ENCODE measurements around the gene FHOD3. TPM values are rescaled to one million over a fixed set of nuclear protein-coding genes. Genes with fewer than 3 reads are reported as not detected.
A peak's percentile ranks its signal among the peaks of the same experiment; 100 is the strongest.

Gene FHOD3
- polyA plus RNA-seq, 4 donors: 0.22 to 8.1 (median 1.9) TPM

DNA sequence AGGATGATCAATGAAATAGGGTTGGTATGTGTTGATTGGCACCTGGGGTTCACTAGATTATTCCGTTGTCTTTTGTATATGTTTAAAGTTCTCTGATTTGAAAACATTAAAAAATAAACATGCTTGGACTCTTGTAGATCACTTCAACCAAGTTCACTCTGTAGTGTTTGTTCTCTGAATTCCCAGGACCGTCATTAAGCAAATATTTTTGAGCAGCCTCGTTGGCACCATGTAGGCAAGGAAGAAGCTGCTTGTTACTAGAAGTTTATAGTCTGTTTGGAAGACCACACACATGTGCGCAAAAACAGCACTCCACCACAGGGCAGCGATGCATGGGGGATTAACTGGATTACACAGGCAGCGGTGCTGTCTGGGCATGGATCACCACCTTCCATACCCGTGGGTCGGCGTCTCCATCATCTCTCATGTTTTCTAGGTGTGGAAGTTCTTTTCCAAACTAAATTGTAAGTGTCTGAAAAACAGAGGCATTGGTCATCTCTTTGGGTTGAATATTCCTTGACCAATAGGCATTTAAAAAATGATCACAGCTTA is 212.2 kb downstream of the FHOD3 start:
- DNase-seq: no peak
- peaks cover 0 to 3% (median 0%) of the 10 kb centered on the region in 3 donors for H3K4me1 ChIP-seq (ENCODE audit: control insufficient read depth in 3 of 3, insufficient read depth in 2 of 3, low read depth in 1 of 3, low read length in 2 of 3)
- H3K4me3 ChIP-seq (ENCODE audit: low read depth in 1 of 3, low read length in 3 of 3): no peak overlapping the region
- no peaks in the 10 kb centered on the region for H3K36me3 ChIP-seq (ENCODE audit: control insufficient read depth in 3 of 3, insufficient read depth in 2 of 3, low read depth in 1 of 3, low read length in 3 of 3)
- 71 to 88% (median 80%) methylated on average over 9 of the region's 9 CpGs for WGBS, 3 donors
- no peak for FAIRE-seq
- H3K27me3 ChIP-seq (ENCODE audit: control insufficient read depth in 3 of 3, insufficient read depth in 3 of 3, low read length in 3 of 3): no peaks in the 10 kb centered on the region
- H3K9me3 ChIP-seq (ENCODE audit: control insufficient read depth in 2 of 2, insufficient read depth in 1 of 2, low read depth in 1 of 2, low read length in 1 of 2): no peaks in the 10 kb centered on the region
- no peak overlapping the region for H3K27ac ChIP-seq (ENCODE audit: low read depth in 1 of 3, low read length in 2 of 3)

DNA sequence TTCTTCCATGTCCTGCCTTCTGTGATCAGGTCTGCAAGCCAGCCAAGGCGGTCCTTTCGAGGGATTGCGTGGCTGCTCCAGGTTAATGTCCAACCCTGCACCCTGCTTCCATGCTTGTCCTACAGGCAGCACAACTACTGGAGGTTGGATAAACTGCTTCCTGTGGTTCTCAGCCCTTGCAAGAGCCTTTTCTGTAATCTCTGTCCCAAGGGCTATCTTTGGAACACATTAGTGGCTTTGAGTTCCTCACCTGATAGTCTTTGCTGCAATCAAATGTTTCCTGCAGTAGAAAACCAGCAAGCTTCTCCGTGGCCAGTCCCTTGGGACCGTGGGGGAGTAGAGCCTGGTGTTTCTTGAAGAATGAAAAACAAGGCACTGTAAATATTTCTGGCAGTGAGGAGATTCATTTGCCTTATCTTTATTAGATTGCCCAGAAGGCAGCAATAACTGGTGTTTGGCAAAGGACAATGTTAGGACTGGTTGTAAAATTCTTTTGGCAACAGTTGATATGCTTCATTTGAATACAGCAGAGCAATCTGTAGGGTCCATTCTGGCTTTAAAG is 214.4 kb downstream of the FHOD3 start:
- DNase-seq (peak in 1 of 2 donors; percentile 53), FAIRE-seq (no peak)
- Histone ChIP-seq H3K27me3 (ENCODE audit: control insufficient read depth in 3 of 3, insufficient read depth in 3 of 3, low read length in 3 of 3) (no peaks in the 10 kb centered on the region), H3K36me3 (ENCODE audit: control insufficient read depth in 3 of 3, insufficient read depth in 2 of 3, low read depth in 1 of 3, low read length in 3 of 3) (no peaks in the 10 kb centered on the region), H3K4me3 (ENCODE audit: low read depth in 1 of 3, low read length in 3 of 3) (no peak overlapping the region), H3K4me1 (ENCODE audit: control insufficient read depth in 3 of 3, insufficient read depth in 2 of 3, low read depth in 1 of 3, low read length in 2 of 3) (peaks cover 0 to 3% (median 0%) of the 10 kb centered on the region in 3 donors), H3K9me3 (ENCODE audit: control insufficient read depth in 2 of 2, insufficient read depth in 1 of 2, low read depth in 1 of 2, low read length in 1 of 2) (no peaks in the 10 kb centered on the region), H3K27ac (ENCODE audit: low read depth in 1 of 3, low read length in 2 of 3) (no peak overlapping the region)
- 26 to 56% (median 34%) methylated on average over 5 of the region's 5 CpGs for WGBS, 3 donors

DNA sequence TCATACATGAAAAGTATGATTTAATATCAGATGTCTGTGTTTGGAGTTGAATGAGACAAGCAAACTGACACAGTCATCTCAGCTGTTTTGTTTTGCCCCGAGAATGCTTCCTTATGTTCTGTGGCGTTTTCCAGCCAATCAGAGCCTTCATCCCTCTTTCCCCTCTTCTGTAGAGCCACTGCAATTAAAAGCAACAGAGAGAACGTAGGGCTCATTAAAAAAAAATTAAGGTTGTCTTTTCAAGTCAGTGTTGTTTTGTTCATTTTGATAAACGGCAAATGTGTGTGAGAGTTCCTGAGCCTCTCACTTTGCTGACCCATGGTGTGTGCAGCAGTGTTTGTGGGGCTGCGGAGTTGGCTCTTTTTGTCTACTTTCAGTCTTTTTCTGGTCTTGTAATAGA is 216.0 kb downstream of the FHOD3 start:
- DNase-seq (no peak), FAIRE-seq (no peak)
- H3K27ac ChIP-seq (ENCODE audit: low read depth in 1 of 3, low read length in 2 of 3): no peak overlapping the region
- 27 to 49% (median 48%) methylated on average over 5 of the region's 5 CpGs for WGBS, 3 donors
- no peaks in the 10 kb centered on the region for H3K27me3 ChIP-seq (ENCODE audit: control insufficient read depth in 3 of 3, insufficient read depth in 3 of 3, low read length in 3 of 3)
- H3K4me1 ChIP-seq (ENCODE audit: control insufficient read depth in 3 of 3, insufficient read depth in 2 of 3, low read depth in 1 of 3, low read length in 2 of 3): peaks cover 0 to 3% (median 0%) of the 10 kb centered on the region in 3 donors
- no peaks in the 10 kb centered on the region for H3K9me3 ChIP-seq (ENCODE audit: control insufficient read depth in 2 of 2, insufficient read depth in 1 of 2, low read depth in 1 of 2, low read length in 1 of 2)
- no peaks in the 10 kb centered on the region for H3K36me3 ChIP-seq (ENCODE audit: control insufficient read depth in 3 of 3, insufficient read depth in 2 of 3, low read depth in 1 of 3, low read length in 3 of 3)
- no peak overlapping the region for H3K4me3 ChIP-seq (ENCODE audit: low read depth in 1 of 3, low read length in 3 of 3)

DNA sequence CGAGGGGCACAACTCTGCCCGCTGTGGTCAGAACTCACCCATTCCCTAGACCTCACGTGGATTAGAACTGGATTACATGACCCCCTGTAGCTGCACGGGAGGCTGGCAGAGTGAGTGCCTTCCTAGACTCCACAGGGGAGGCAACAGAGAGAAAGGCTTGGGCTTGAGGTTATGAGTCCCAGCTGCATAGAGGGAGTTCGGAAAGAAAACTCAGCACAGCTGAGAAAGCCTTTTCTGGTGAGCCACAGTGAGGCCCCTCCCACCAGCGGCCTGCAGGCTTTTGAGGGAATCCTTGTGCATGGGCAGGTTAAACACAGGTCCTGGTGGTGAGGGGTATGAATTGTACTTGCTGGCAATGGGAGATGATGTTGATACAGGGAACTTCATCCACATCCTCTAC is 217.3 kb downstream of the FHOD3 start:
- Histone ChIP-seq H3K36me3 (ENCODE audit: control insufficient read depth in 3 of 3, insufficient read depth in 2 of 3, low read depth in 1 of 3, low read length in 3 of 3) (no peaks in the 10 kb centered on the region), H3K9me3 (ENCODE audit: control insufficient read depth in 2 of 2, insufficient read depth in 1 of 2, low read depth in 1 of 2, low read length in 1 of 2) (no peaks in the 10 kb centered on the region), H3K27ac (ENCODE audit: low read depth in 1 of 3, low read length in 2 of 3) (no peak overlapping the region), H3K4me1 (ENCODE audit: control insufficient read depth in 3 of 3, insufficient read depth in 2 of 3, low read depth in 1 of 3, low read length in 2 of 3) (peaks cover 0 to 3% (median 0%) of the 10 kb centered on the region in 3 donors), H3K27me3 (ENCODE audit: control insufficient read depth in 3 of 3, insufficient read depth in 3 of 3, low read length in 3 of 3) (no peaks in the 10 kb centered on the region), H3K4me3 (ENCODE audit: low read depth in 1 of 3, low read length in 3 of 3) (no peak overlapping the region)
- WGBS, 3 donors: 86 to 90% (median 89%) methylated on average over 6 of the region's 6 CpGs
- no peak for DNase-seq
- no peak for FAIRE-seq

DNA sequence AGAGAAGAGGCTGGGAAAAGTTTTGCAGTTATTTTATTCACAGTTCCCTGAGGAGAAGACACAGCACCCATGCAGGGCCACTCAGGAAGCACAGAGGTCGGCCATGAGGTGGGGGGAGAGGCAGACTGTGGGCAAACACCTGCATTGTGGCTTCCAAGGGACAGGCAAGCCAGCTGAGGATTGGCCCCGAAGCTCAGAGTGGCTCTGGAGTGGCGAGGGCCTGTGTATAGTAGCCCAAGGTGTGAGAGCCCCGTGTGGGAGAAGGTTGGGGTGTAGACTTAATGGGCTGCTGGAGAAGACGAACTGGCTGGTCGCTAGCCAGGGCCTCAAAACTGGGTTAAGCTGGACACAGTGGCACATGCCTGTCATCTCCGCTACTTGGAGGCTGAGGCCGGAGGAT is 218.7 kb downstream of the FHOD3 start:
- no peak overlapping the region for H3K27ac ChIP-seq (ENCODE audit: low read depth in 1 of 3, low read length in 2 of 3)
- FAIRE-seq (no peak), DNase-seq (no peak)
- no peaks in the 10 kb centered on the region for H3K36me3 ChIP-seq (ENCODE audit: control insufficient read depth in 3 of 3, insufficient read depth in 2 of 3, low read depth in 1 of 3, low read length in 3 of 3)
- WGBS, 3 donors: 77 to 80% (median 79%) methylated on average over 8 of the region's 8 CpGs
- peaks cover 0 to 3% (median 0%) of the 10 kb centered on the region in 3 donors for H3K4me1 ChIP-seq (ENCODE audit: control insufficient read depth in 3 of 3, insufficient read depth in 2 of 3, low read depth in 1 of 3, low read length in 2 of 3)
- no peaks in the 10 kb centered on the region for H3K27me3 ChIP-seq (ENCODE audit: control insufficient read depth in 3 of 3, insufficient read depth in 3 of 3, low read length in 3 of 3)
- no peaks in the 10 kb centered on the region for H3K9me3 ChIP-seq (ENCODE audit: control insufficient read depth in 2 of 2, insufficient read depth in 1 of 2, low read depth in 1 of 2, low read length in 1 of 2)
- no peak overlapping the region for H3K4me3 ChIP-seq (ENCODE audit: low read depth in 1 of 3, low read length in 3 of 3)

DNA sequence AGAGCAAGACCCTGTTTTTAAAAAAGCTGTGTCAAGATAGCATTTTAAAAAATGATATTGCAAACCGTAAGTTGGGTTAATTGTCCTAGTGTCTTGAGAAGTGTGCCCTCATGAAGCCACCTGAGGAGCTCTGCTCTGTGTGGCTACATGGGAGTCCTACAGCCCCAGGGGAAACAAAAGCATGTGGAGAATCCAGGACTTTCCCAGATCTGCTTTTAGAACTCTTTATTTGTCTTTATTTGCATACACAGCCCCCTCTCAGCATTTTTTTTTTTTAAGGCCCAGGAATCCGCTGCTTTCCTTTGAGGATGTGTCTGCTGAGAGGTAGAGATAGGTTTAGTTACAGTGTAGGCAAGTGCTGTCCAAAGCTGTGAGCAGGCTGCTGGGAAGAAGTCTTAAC is 219.2 kb downstream of the FHOD3 start:
- no peaks in the 10 kb centered on the region for H3K27me3 ChIP-seq (ENCODE audit: control insufficient read depth in 3 of 3, insufficient read depth in 3 of 3, low read length in 3 of 3)
- FAIRE-seq (no peak), DNase-seq (no peak)
- no peaks in the 10 kb centered on the region for H3K36me3 ChIP-seq (ENCODE audit: control insufficient read depth in 3 of 3, insufficient read depth in 2 of 3, low read depth in 1 of 3, low read length in 3 of 3)
- no peaks in the 10 kb centered on the region for H3K9me3 ChIP-seq (ENCODE audit: control insufficient read depth in 2 of 2, insufficient read depth in 1 of 2, low read depth in 1 of 2, low read length in 1 of 2)
- no peak overlapping the region for H3K4me3 ChIP-seq (ENCODE audit: low read depth in 1 of 3, low read length in 3 of 3)
- WGBS, 3 donors: 81 to 94% (median 89%) methylated on average over 2 of the region's 2 CpGs
- no peak overlapping the region for H3K27ac ChIP-seq (ENCODE audit: low read depth in 1 of 3, low read length in 2 of 3)
- H3K4me1 ChIP-seq (ENCODE audit: control insufficient read depth in 3 of 3, insufficient read depth in 2 of 3, low read depth in 1 of 3, low read length in 2 of 3): peaks cover 0 to 3% (median 0%) of the 10 kb centered on the region in 3 donors

DNA sequence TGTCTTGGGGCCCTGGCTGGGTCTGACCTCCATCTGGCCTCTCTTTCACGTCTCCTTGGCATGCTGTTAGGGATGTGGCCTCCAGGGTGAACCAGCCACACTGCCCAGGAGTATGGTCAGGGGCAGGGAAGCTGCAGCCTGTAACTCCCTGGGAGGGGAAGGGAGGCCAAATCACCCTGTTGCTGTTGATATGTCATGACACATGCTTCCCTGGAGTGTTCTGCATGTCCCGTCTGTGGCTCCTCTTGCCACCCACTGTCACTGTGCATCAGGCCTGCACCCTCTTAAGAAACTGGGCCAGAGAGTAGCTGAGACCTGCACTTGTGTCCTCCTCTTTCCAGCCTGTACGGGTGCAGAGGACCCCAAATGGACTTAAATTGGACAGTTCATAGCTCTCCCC is 221.3 kb downstream of the FHOD3 start:
- Histone ChIP-seq H3K4me1 (ENCODE audit: control insufficient read depth in 3 of 3, insufficient read depth in 2 of 3, low read depth in 1 of 3, low read length in 2 of 3) (no peaks in the 10 kb centered on the region), H3K9me3 (ENCODE audit: control insufficient read depth in 2 of 2, insufficient read depth in 1 of 2, low read depth in 1 of 2, low read length in 1 of 2) (no peaks in the 10 kb centered on the region), H3K36me3 (ENCODE audit: control insufficient read depth in 3 of 3, insufficient read depth in 2 of 3, low read depth in 1 of 3, low read length in 3 of 3) (no peaks in the 10 kb centered on the region), H3K4me3 (ENCODE audit: low read depth in 1 of 3, low read length in 3 of 3) (no peak overlapping the region), H3K27me3 (ENCODE audit: control insufficient read depth in 3 of 3, insufficient read depth in 3 of 3, low read length in 3 of 3) (no peaks in the 10 kb centered on the region), H3K27ac (ENCODE audit: low read depth in 1 of 3, low read length in 2 of 3) (no peak overlapping the region)
- WGBS, 3 donors: 66 to 67% (median 67%) methylated on average over 3 of the region's 3 CpGs
- FAIRE-seq (no peak), DNase-seq (no peak)

DNA sequence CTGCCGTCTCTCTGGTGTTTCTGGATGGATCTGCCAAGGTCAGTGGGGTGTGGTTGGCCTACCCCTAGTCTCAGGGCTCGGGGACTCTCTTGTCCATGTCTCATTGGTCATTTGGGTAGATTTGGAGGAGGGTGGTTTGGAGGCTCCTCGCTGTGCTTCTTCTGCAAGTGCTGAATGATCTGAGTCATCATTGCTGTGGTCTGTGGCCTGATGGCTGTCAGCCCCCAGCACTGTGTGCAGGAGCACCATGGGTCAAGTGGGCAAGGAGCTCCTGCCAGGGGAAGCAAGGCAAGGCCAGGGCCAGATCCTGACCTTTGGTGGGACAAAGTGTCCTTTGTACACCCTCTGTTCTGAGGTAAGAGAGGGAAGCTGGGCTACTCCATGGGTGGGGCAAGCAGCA is 221.8 kb downstream of the FHOD3 start:
- Histone ChIP-seq H3K36me3 (ENCODE audit: control insufficient read depth in 3 of 3, insufficient read depth in 2 of 3, low read depth in 1 of 3, low read length in 3 of 3) (no peaks in the 10 kb centered on the region), H3K4me3 (ENCODE audit: low read depth in 1 of 3, low read length in 3 of 3) (no peak overlapping the region), H3K27ac (ENCODE audit: low read depth in 1 of 3, low read length in 2 of 3) (no peak overlapping the region), H3K9me3 (ENCODE audit: control insufficient read depth in 2 of 2, insufficient read depth in 1 of 2, low read depth in 1 of 2, low read length in 1 of 2) (no peaks in the 10 kb centered on the region), H3K27me3 (ENCODE audit: control insufficient read depth in 3 of 3, insufficient read depth in 3 of 3, low read length in 3 of 3) (no peaks in the 10 kb centered on the region), H3K4me1 (ENCODE audit: control insufficient read depth in 3 of 3, insufficient read depth in 2 of 3, low read depth in 1 of 3, low read length in 2 of 3) (no peaks in the 10 kb centered on the region)
- FAIRE-seq: no peak
- 71 to 84% (median 82%) methylated on average over 3 of the region's 3 CpGs for WGBS, 3 donors
- DNase-seq: no peak

DNA sequence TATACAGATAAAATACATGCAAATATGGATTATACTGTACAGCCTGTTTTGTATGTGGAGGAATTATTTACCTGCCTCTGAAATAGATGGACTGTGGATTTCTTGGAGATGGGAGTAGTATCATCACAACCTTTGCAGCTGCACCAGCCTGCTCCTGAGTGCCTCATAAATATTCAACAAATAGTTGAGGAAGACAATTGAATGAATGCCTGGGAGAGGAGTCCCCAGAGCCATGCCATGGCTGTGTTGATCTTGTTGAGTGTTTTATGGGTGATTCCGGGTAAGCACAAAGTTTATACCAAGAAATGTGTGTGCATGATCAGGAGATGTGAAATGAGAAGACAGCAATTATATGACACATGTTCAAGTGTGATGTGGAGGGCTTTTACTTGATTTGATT is 225.0 kb downstream of the FHOD3 start:
- no peaks in the 10 kb centered on the region for H3K36me3 ChIP-seq (ENCODE audit: control insufficient read depth in 3 of 3, insufficient read depth in 2 of 3, low read depth in 1 of 3, low read length in 3 of 3)
- 79 to 89% (median 87%) methylated on average over 1 of the region's 1 CpG for WGBS, 3 donors
- no peaks in the 10 kb centered on the region for H3K9me3 ChIP-seq (ENCODE audit: control insufficient read depth in 2 of 2, insufficient read depth in 1 of 2, low read depth in 1 of 2, low read length in 1 of 2)
- FAIRE-seq (no peak), DNase-seq (no peak)
- H3K27me3 ChIP-seq (ENCODE audit: control insufficient read depth in 3 of 3, insufficient read depth in 3 of 3, low read length in 3 of 3): no peaks in the 10 kb centered on the region
- no peak overlapping the region for H3K27ac ChIP-seq (ENCODE audit: low read depth in 1 of 3, low read length in 2 of 3)
- no peaks in the 10 kb centered on the region for H3K4me1 ChIP-seq (ENCODE audit: control insufficient read depth in 3 of 3, insufficient read depth in 2 of 3, low read depth in 1 of 3, low read length in 2 of 3)
- no peak overlapping the region for H3K4me3 ChIP-seq (ENCODE audit: low read depth in 1 of 3, low read length in 3 of 3)

Data from small intestine (tissue), 7 donors.